K562 (cell line): ENCODE data around the gene TXN2. TPM values are rescaled to one million over a fixed set of nuclear protein-coding genes. Genes with fewer than 3 reads are reported as not detected.

ENCODE experiments used
- ATAC-seq: fragments of 200-7000 bp; cut with Tn5 transposase; 3 replicates; pipeline ENCODE4 v1.9.1; 2020; ENCODE audit warnings: moderate library complexity
- BruUV-seq: library from RNA; stranded (reverse); fragments of 400-500 nt; replicated peaks from 2 replicates; lab custom pipeline; 2021; lab: Mats Ljungman, UMichigan
- CTCF ChIA-PET: fragments of 300-600 bp; formaldehyde crosslinking; extraction: SDS; loops from one replicate; lab custom pipeline; 2021; ENCODE audit warnings: low intra/inter-chr PET ratio; lab: Yijun Ruan, JAX
- POLR2A ChIA-PET: fragments of 300-600, 350-650 bp; sonication (Branson Sonifier 250); formaldehyde crosslinking; extraction: SDS; loops from one replicate; lab custom pipeline; 2021; ENCODE audit warnings: antibody characterized with exemption, inconsistent platforms; lab: Yijun Ruan, JAX
- DNase-seq, 4 experiments: peaks; one replicate each; pipeline versions ENCODE4 v3.0.0 to v3.0.0-alpha.2; 2011 to 2018; ENCODE audit warnings: low spot score in 3 of 4, mixed read lengths in 3 of 4; ENCODE audit errors: extremely low read depth in 1 of 4
- FAIRE-seq: peaks from 2 replicates; lab custom pipeline; 2011; peaks lifted over from hg19 to GRCh38; lab: Jason Lieb, UNC
- H2AFZ ChIP-seq: 2 replicates; pipeline ENCODE4 v1.6.0; 2011; ENCODE audit warnings: low read depth, low read length, control low read depth, inconsistent platforms
- H3K27ac ChIP-seq: fragments of 200-600 bp; 3 replicates; pipeline ENCODE4 v1.8.0; 2011; ENCODE audit warnings: low read depth, mild to moderate bottlenecking, control low read depth, inconsistent platforms, low read length, moderate library complexity, mixed read lengths; ENCODE audit errors: extremely low read depth
- H3K27me3 ChIP-seq, 2 experiments: fragments of 300-600 bp in 1 of 2; 2 replicates in 1 of 2; 3 replicates in 1 of 2; pipeline versions ENCODE4 v1.6.0 to v1.8.0; 2011; ENCODE audit warnings: inconsistent platforms in 2 of 2, low read length in 2 of 2, mild to moderate bottlenecking in 1 of 2, mixed read lengths in 1 of 2, moderate library complexity in 1 of 2; ENCODE audit not compliant: control insufficient read depth in 2 of 2, insufficient read depth in 2 of 2
- H3K36me3 ChIP-seq: fragments of 300-600 bp; 3 replicates; pipeline ENCODE4 v1.8.0; 2011; ENCODE audit warnings: mild to moderate bottlenecking, low read length, inconsistent platforms; ENCODE audit not compliant: control insufficient read depth, insufficient read depth
- H3K4me1 ChIP-seq, 2 experiments: fragments of 200-600 bp in 1 of 2; replicated peaks in 1 of 2; 2 replicates in 1 of 2; 3 replicates in 1 of 2; pipeline versions ENCODE4 v1.5.1 to v1.8.0; 2011; ENCODE audit warnings: inconsistent platforms in 2 of 2, low read length in 2 of 2, mild to moderate bottlenecking in 1 of 2, mixed read lengths in 1 of 2, moderate library complexity in 1 of 2; ENCODE audit not compliant: control insufficient read depth in 2 of 2, insufficient read depth in 2 of 2
- H3K4me2 ChIP-seq: 2 replicates; pipeline ENCODE4 v1.6.1; 2011; ENCODE audit warnings: low read length, control low read depth, inconsistent platforms, mixed read lengths; ENCODE audit not compliant: insufficient read depth
- H3K4me3 ChIP-seq: fragments of 200-600 bp; sonication (generic), shearing (Covaris generic); 2 replicates; pipeline ENCODE4 v1.5.1; 2016; ENCODE audit warnings: control low read depth, inconsistent platforms
- H3K79me2 ChIP-seq: fragments of 200-600 bp; 3 replicates; pipeline ENCODE4 v1.8.0; 2011; ENCODE audit warnings: low read length, inconsistent platforms; ENCODE audit not compliant: control insufficient read depth, insufficient read depth
- H3K9ac ChIP-seq, 2 experiments: 2 replicates each; pipeline versions ENCODE4 v1.6.0 to v1.6.1; 2011; ENCODE audit warnings: low read depth in 2 of 2, low read length in 2 of 2, control low read depth in 1 of 2, inconsistent platforms in 1 of 2, mild to moderate bottlenecking in 1 of 2, mixed read lengths in 1 of 2; ENCODE audit not compliant: insufficient read depth in 1 of 2
- H3K9me1 ChIP-seq: one replicate; pipeline ENCODE4 v1.6.0; 2011; ENCODE audit warnings: inconsistent platforms, mild to moderate bottlenecking, low read length, moderate library complexity; ENCODE audit not compliant: control insufficient read depth, insufficient read depth
- H3K9me3 ChIP-seq: replicated peaks from 2 replicates; pipeline ENCODE4 v1.5.1; 2011; ENCODE audit warnings: low read depth, low read length, inconsistent platforms; ENCODE audit not compliant: control insufficient read depth, insufficient read depth
- H4K20me1 ChIP-seq: replicated peaks from 2 replicates; pipeline ENCODE4 v1.6.1; 2011; ENCODE audit warnings: low read length, inconsistent platforms, mixed read lengths; ENCODE audit not compliant: control insufficient read depth, insufficient read depth
- ELF2 ChIP-seq: fragments of 250-450 bp; sonication (Bioruptor Pico); IDR thresholded peaks from 2 replicates; pipeline ENCODE4 v1.5.0; 2021; ENCODE audit warnings: mild to moderate bottlenecking
- RBM15 ChIP-seq: fragments of 200-400 bp; formaldehyde crosslinking; IDR thresholded peaks from 2 replicates; pipeline ENCODE4 v1.6.1; 2018; ENCODE audit warnings: mild to moderate bottlenecking, low read length, moderate library complexity; ENCODE audit not compliant: insufficient read depth
- RCOR1 ChIP-seq, 2 experiments: IDR thresholded peaks; 2 replicates each; pipeline ENCODE4 v1.6.1; 2012; ENCODE audit warnings: low read depth in 2 of 2, low read length in 2 of 2, borderline replicate concordance in 1 of 2, improper control_type of control experiment in 1 of 2
- SIX5 ChIP-seq, 2 experiments: IDR thresholded peaks; 2 replicates each; pipeline ENCODE4 v1.6.1; 2011; ENCODE audit warnings: low read length in 2 of 2, borderline replicate concordance in 1 of 2, low read depth in 1 of 2, mild to moderate bottlenecking in 1 of 2, moderate library complexity in 1 of 2; ENCODE audit not compliant: insufficient read depth in 1 of 2
- ZNF518B ChIP-seq: fragments of 250-450 bp; sonication (Bioruptor Pico); IDR thresholded peaks from 2 replicates; pipeline ENCODE4 v1.5.0; 2021; ENCODE audit warnings: mild to moderate bottlenecking, moderate library complexity
- WGBS: fragments of 100-300 bp; shearing (Covaris generic); methylation state at CpG from one replicate; pipeline ENCODE4 v1.1.6; 2016; ENCODE audit warnings: low coverage, mixed read lengths; ENCODE audit not compliant: insufficient coverage; ENCODE audit errors: missing lambda C conversion rate; 5-methylcytosine and 5-hydroxymethylcytosine counted together
- in situ Hi-C: fragments of 300-500 bp; cut with MboI; formaldehyde crosslinking; loops from 4 replicates; pipeline ENCODE4 v1.15.0; 2018; ENCODE audit warnings: inconsistent platforms, mixed read lengths
- intact Hi-C: fragments of 100-400 bp; cut with micrococcal nuclease; formaldehyde crosslinking; loops from 2 replicates; pipeline ENCODE4 v1.14.2; 2022
- polyA plus RNA-seq, 8 experiments: library from polyadenylated mRNA; depleted of rRNA in 4 of 8; stranded (reverse) in 5 of 8; unstranded in 3 of 8; fragments of >200 nt; fragmentation: Nextera tagmentation in 2 of 8; fragmentation: Illumina TruSeq in 1 of 8; extraction: Ambion mirVana in 2 of 8; extraction: Trizol in 1 of 8; gene quantifications; 2 replicates each; pipeline versions ENCODE4 v1.2.1 to v1.2.3, GENCODE V29; 2011 to 2014; ENCODE audit warnings: inconsistent platforms in 1 of 8, missing spikeins in 1 of 8
- total RNA-seq, 7 experiments: library from RNA; depleted of rRNA in 6 of 7; stranded (reverse); fragments of >200 nt in 6 of 7; fragmentation: Illumina TruSeq in 2 of 7; extraction: Trizol in 2 of 7; gene quantifications; 2 replicates each; pipeline versions ENCODE4 v1.2.1 to v1.2.3, GENCODE V29; 2011 to 2021; ENCODE audit warnings: low replicate concordance in 1 of 7
- TF ChIP-seq, protein P1 (sequence below), 2 experiments: fragments of 450-650 bp in 1 of 2; IDR thresholded peaks; 2 replicates each; pipeline ENCODE4 v1.6.1; 2011 to 2017; ENCODE audit warnings: low read depth in 2 of 2, antibody characterized with exemption in 1 of 2, borderline replicate concordance in 1 of 2, low read length in 1 of 2, mild to moderate bottlenecking in 1 of 2, mixed read lengths in 1 of 2; ENCODE audit not compliant: control insufficient read depth in 1 of 2

Gene TXN2
- total and polyA plus RNA-seq, 9 of the 15 experiments (the other 6 are each of a cell fraction or from before 2014, with no cell fraction given), result 48.5 to 399 (median 118) TPM

DNA sequence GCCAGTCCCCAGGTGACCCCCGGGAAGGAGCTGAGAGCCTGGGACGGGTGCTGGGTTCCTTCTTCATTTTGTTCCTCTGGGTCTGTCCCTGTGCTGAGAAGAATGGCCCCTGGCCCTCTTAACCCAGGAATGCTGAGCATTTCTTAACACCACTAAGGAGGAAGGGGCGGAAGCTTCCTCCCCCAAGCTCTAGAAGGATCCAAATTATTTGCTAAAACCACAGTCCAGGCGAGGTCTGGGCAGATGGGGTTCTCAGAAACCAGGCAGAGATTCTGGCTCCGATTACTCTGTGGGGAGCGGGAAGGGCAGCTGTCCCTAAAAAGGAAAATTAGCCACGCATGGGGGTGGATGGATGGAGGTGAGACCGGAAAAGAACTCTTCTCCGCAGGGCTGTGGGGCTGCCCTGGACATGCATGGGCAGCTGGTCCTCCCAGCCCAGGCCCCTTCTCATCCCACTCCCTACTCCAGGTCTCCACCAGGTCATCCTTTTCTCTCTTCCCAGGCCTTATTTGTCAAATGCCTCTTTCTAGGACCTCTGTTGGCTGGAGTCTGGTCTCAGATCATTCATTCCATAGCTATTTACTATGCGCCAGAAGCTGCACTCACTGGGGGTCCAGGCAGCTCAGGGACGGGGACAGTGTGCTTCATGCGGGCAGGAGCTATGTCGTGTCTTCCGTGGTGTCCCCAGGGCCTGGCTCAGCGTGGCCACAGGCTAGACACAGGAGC lies 48.7 kb downstream of the TXN2 start:
- Histone ChIP-seq H3K36me3 (no peaks in the 10 kb centered on the region), H3K27me3 (no peaks in the 10 kb centered on the region), H3K9me1 (no peaks in the 10 kb centered on the region), H3K4me1 (peaks cover 6 to 20% of the 10 kb centered on the region in 2 experiments), H3K79me2 (no peaks in the 10 kb centered on the region), H2AFZ (no peak overlapping the region), H3K9ac (peak overlapping the region in 1 of 2 experiments; percentile 71; a peak in 2 of 4 replicates), H3K9me3 (no peaks in the 10 kb centered on the region), H3K27ac (no peak overlapping the region), H3K4me3 (no peak overlapping the region), H4K20me1 (no peaks in the 10 kb centered on the region), H3K4me2 (no peak overlapping the region)
- DNase-seq (no peak), FAIRE-seq (no peak), ATAC-seq (peak; percentile 17; the same call in 2 of the 3 replicates)
- WGBS, result 45% methylated on average over 10 of the region's 15 CpGs
- no TSS peak for BruUV-seq
- POLR2A ChIA-PET, result interaction anchor here (0.6 to 0.7 kb wide), 2 partner anchors 9 to 1148 kb away, joined by 3 read pairs; no protein-coding TSS in a partner anchor
- intact Hi-C loops, result no loop called here
- no peak for TF ChIP-seq RBM15
- in situ Hi-C loops, result no loop called here
- CTCF ChIA-PET, result no interaction called here

GRCh38 chr22:36431977-36432376 lies 49.5 kb downstream of the TXN2 start:
- no peaks in the 10 kb centered on the region for H3K36me3 ChIP-seq
- H2AFZ ChIP-seq, result no peak overlapping the region
- ATAC-seq (no peak), DNase-seq (no peak), FAIRE-seq (no peak)
- no peak overlapping the region for H3K4me3 ChIP-seq
- CTCF ChIA-PET, result no interaction called here
- H4K20me1 ChIP-seq, result no peaks in the 10 kb centered on the region
- no peak overlapping the region for H3K4me2 ChIP-seq
- H3K27ac ChIP-seq, result no peak overlapping the region
- H3K9me1 ChIP-seq, result no peaks in the 10 kb centered on the region
- BruUV-seq, result no TSS peak
- in situ Hi-C loops, result no loop called here
- no peaks in the 10 kb centered on the region for H3K9me3 ChIP-seq
- no peaks in the 10 kb centered on the region for H3K27me3 ChIP-seq
- intact Hi-C loops, result no loop called here
- 85% methylated on average over 6 of the region's 9 CpGs for WGBS
- peaks cover 6 to 20% of the 10 kb centered on the region in 2 experiments for H3K4me1 ChIP-seq
- no peak overlapping the region; a peak in 1 of 4 replicates for H3K9ac ChIP-seq
- POLR2A ChIA-PET, result interaction anchor here (0.7 kb wide), 1 partner anchor 1149 kb away, joined by 3 read pairs; no protein-coding TSS in a partner anchor
- no peaks in the 10 kb centered on the region for H3K79me2 ChIP-seq
- TF ChIP-seq RCOR1 (IDR thresholded peaks at IDR 0.05; ENCODE audit: borderline replicate concordance in 1 of 2, low read depth in 2 of 2, low read length in 2 of 2) (0 out of 4 replicates have a peak, but pooled peaks of 1 of the 2 experiments have one; percentile 19), ZNF518B (no peak), ELF2 (no peak), SIX5 (IDR thresholded peaks at IDR 0.05; ENCODE audit: borderline replicate concordance in 1 of 2, insufficient read depth in 1 of 2, low read depth in 1 of 2, low read length in 2 of 2) (no peak)
- TF ChIP-seq, protein P1, sequence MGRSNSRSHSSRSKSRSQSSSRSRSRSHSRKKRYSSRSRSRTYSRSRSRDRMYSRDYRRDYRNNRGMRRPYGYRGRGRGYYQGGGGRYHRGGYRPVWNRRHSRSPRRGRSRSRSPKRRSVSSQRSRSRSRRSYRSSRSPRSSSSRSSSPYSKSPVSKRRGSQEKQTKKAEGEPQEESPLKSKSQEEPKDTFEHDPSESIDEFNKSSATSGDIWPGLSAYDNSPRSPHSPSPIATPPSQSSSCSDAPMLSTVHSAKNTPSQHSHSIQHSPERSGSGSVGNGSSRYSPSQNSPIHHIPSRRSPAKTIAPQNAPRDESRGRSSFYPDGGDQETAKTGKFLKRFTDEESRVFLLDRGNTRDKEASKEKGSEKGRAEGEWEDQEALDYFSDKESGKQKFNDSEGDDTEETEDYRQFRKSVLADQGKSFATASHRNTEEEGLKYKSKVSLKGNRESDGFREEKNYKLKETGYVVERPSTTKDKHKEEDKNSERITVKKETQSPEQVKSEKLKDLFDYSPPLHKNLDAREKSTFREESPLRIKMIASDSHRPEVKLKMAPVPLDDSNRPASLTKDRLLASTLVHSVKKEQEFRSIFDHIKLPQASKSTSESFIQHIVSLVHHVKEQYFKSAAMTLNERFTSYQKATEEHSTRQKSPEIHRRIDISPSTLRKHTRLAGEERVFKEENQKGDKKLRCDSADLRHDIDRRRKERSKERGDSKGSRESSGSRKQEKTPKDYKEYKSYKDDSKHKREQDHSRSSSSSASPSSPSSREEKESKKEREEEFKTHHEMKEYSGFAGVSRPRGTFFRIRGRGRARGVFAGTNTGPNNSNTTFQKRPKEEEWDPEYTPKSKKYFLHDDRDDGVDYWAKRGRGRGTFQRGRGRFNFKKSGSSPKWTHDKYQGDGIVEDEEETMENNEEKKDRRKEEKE (IDR thresholded peaks at IDR 0.05; ENCODE audit: borderline replicate concordance in 1 of 2, control insufficient read depth in 1 of 2, low read depth in 2 of 2, low read length in 1 of 2), result no peak
